Measurements from ENCODE around the gene LONRF2. TPM values are rescaled to one million over a fixed set of nuclear protein-coding genes. Genes with fewer than 3 reads are reported as not detected.

Gene LONRF2
- total RNA-seq, 1 experiment from 2014 or later = not detected

DNA sequence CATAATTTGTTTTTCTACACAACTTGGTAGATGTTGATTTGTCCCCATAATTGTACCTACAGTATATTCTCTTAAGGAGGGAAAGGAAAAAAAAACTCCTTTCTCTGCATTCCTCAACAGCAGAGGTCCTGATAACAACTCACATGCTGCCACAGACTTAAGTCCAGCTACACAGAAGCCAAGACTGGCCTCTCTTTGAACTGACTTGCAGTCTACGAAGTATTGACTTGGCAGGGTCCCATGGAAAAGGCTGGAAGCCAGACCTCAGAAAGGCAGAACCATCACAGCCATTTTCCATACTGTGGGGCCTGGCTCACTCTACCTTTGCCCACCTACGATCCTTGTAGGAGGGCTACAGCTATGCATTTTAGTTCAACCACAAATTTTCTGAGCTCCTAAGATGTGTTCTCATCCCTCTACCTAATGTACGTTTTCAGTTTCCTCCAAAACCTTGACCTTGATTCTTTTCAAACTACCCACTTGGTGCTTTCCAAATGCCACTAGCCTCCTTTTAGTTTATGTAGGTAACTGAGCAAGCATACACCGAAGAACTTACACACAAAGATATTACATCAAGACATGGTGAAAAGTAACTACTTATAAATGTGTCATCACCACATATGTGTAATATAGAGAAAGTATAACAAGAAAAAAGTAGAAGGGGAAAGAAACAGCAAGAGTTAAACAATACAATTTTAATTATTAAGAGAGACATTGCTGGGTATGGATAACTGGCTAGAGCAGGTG, 12.2 kb downstream of the LONRF2 start:
- no peaks in the 10 kb centered on the region for H3K4me1 Mint-ChIP-seq (ENCODE audit: low read depth, unreplicated experiment)
- intact Hi-C loops (cut with micrococcal nuclease; ENCODE audit: unreplicated experiment) = no loop called here
- DNase-seq = no peak
- H3K4me1 ChIP-seq = no peaks in the 10 kb centered on the region
- TF ChIP-seq, protein P1, sequence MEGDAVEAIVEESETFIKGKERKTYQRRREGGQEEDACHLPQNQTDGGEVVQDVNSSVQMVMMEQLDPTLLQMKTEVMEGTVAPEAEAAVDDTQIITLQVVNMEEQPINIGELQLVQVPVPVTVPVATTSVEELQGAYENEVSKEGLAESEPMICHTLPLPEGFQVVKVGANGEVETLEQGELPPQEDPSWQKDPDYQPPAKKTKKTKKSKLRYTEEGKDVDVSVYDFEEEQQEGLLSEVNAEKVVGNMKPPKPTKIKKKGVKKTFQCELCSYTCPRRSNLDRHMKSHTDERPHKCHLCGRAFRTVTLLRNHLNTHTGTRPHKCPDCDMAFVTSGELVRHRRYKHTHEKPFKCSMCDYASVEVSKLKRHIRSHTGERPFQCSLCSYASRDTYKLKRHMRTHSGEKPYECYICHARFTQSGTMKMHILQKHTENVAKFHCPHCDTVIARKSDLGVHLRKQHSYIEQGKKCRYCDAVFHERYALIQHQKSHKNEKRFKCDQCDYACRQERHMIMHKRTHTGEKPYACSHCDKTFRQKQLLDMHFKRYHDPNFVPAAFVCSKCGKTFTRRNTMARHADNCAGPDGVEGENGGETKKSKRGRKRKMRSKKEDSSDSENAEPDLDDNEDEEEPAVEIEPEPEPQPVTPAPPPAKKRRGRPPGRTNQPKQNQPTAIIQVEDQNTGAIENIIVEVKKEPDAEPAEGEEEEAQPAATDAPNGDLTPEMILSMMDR (IDR thresholded peaks at IDR 0.05; ENCODE audit: insufficient read depth in 1 of 2, low read depth in 1 of 2, low read length in 1 of 2, severe bottlenecking in 1 of 2, unreplicated experiment in 1 of 2) = no peak
- H3K27me3 Mint-ChIP-seq (ENCODE audit: insufficient read depth, unreplicated experiment) = peaks cover 3% of the 10 kb centered on the region
- H3K27me3 ChIP-seq (replicated peaks; ENCODE audit: control insufficient read depth, insufficient read depth, low read length) = peaks cover 1% of the 10 kb centered on the region; the same call in 1 of the 2 replicates
- CTCF ChIA-PET = no interaction called here
- POLR2A ChIA-PET = no interaction called here
- no peak overlapping the region for H3K4me3 ChIP-seq (ENCODE audit: low read depth, low read length)
- H3K36me3 ChIP-seq (ENCODE audit: control insufficient read depth, insufficient read depth, low read length) = no peaks in the 10 kb centered on the region
- no peaks in the 10 kb centered on the region for H3K36me3 Mint-ChIP-seq (ENCODE audit: insufficient read depth, unreplicated experiment)
- H3K4me3 Mint-ChIP-seq (ENCODE audit: unreplicated experiment) = no peak overlapping the region
- no peaks in the 10 kb centered on the region; the same call in 1 of the 2 replicates for H3K9me3 ChIP-seq
- BruUV-seq (replicated peaks) = no TSS peak
- no peaks in the 10 kb centered on the region for H3K9me3 Mint-ChIP-seq (ENCODE audit: unreplicated experiment)
- H3K27ac Mint-ChIP-seq (ENCODE audit: unreplicated experiment) = no peak overlapping the region

DNA sequence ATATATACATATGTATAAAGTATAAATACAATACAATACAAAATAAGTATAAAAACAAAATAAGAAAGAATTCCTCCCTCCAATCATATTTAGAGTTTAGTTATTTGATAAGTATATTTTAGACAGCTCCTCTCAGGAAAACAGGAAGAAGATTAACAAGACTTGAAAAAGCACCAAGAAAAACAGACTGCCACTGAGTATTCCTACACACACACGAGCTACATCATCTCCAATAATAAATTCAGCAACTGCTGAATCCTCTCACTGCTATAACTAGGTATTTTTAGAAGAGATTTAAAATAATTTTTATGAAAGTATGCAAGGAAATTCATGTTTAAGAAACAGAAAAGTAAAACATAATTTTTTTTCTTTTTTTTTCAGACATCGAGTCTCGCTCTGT, 13.0 kb downstream of the LONRF2 start:
- Mint-ChIP-seq H3K9me3 (ENCODE audit: unreplicated experiment) (peaks cover under 1% of the 10 kb centered on the region), H3K27me3 (ENCODE audit: insufficient read depth, unreplicated experiment) (peaks cover 3% of the 10 kb centered on the region), H3K27ac (ENCODE audit: unreplicated experiment) (no peak overlapping the region), H3K36me3 (ENCODE audit: insufficient read depth, unreplicated experiment) (no peaks in the 10 kb centered on the region), H3K4me3 (ENCODE audit: unreplicated experiment) (no peak overlapping the region), H3K4me1 (ENCODE audit: low read depth, unreplicated experiment) (no peaks in the 10 kb centered on the region)
- TF ChIP-seq, protein P1 (IDR thresholded peaks at IDR 0.05; ENCODE audit: insufficient read depth in 1 of 2, low read depth in 1 of 2, low read length in 1 of 2, severe bottlenecking in 1 of 2, unreplicated experiment in 1 of 2) = no peak
- no TSS peak for BruUV-seq (replicated peaks)
- peaks cover 1% of the 10 kb centered on the region; the same call in 1 of the 2 replicates for H3K27me3 ChIP-seq (replicated peaks; ENCODE audit: control insufficient read depth, insufficient read depth, low read length)
- intact Hi-C loops (cut with micrococcal nuclease; ENCODE audit: unreplicated experiment) = no loop called here
- H3K9me3 ChIP-seq = no peaks in the 10 kb centered on the region; the same call in 1 of the 2 replicates
- H3K4me3 ChIP-seq (ENCODE audit: low read depth, low read length) = no peak overlapping the region
- no peaks in the 10 kb centered on the region for H3K36me3 ChIP-seq (ENCODE audit: control insufficient read depth, insufficient read depth, low read length)
- CTCF ChIA-PET = no interaction called here
- no peak for DNase-seq
- POLR2A ChIA-PET = no interaction called here
- H3K4me1 ChIP-seq = no peaks in the 10 kb centered on the region

DNA sequence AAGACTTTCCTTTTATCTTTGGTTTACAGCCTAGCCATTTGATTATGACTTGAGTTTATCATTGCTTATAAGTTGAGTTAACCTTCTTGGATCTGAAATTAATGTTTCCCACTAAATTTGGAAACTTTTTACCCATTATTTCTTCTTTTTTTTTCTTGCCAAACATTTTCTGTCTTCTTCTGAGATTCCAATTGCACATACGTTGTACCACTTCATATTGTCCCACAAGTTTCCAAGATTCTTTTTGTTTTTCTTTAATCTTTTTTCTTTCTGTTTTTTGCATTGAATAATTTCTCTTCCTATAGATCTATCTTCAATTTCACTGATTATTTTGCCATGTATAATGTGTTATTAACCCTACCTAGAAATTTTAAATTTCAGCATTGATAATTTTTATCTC, 18.6 kb downstream of the LONRF2 start:
- DNase-seq = no peak
- H3K27me3 ChIP-seq (replicated peaks; ENCODE audit: control insufficient read depth, insufficient read depth, low read length) = no peaks in the 10 kb centered on the region; the same call in 1 of the 2 replicates
- H3K9me3 ChIP-seq = no peaks in the 10 kb centered on the region
- ChIA-PET CTCF (no interaction called here), POLR2A (no interaction called here)
- no peaks in the 10 kb centered on the region for H3K36me3 Mint-ChIP-seq (ENCODE audit: insufficient read depth, unreplicated experiment)
- H3K27me3 Mint-ChIP-seq (ENCODE audit: insufficient read depth, unreplicated experiment) = peaks cover 8% of the 10 kb centered on the region
- no peak overlapping the region for H3K27ac Mint-ChIP-seq (ENCODE audit: unreplicated experiment)
- H3K9me3 Mint-ChIP-seq (ENCODE audit: unreplicated experiment) = peaks cover 11% of the 10 kb centered on the region
- H3K36me3 ChIP-seq (ENCODE audit: control insufficient read depth, insufficient read depth, low read length) = no peaks in the 10 kb centered on the region
- no peak overlapping the region for H3K4me3 ChIP-seq (ENCODE audit: low read depth, low read length)
- H3K4me1 ChIP-seq = no peaks in the 10 kb centered on the region
- no TSS peak for BruUV-seq (replicated peaks)
- H3K4me3 Mint-ChIP-seq (ENCODE audit: unreplicated experiment) = no peak overlapping the region
- no peaks in the 10 kb centered on the region for H3K4me1 Mint-ChIP-seq (ENCODE audit: low read depth, unreplicated experiment)
- TF ChIP-seq, protein P1 (IDR thresholded peaks at IDR 0.05; ENCODE audit: insufficient read depth in 1 of 2, low read depth in 1 of 2, low read length in 1 of 2, severe bottlenecking in 1 of 2, unreplicated experiment in 1 of 2) = no peak
- intact Hi-C loops (cut with micrococcal nuclease; ENCODE audit: unreplicated experiment) = no loop called here
